SK-N-SH (cell line): Measurements from ENCODE around the gene MRPL53. TPM values are rescaled to one million over a fixed set of nuclear protein-coding genes. Genes with fewer than 3 reads are reported as not detected.
"Not testable (repeated sequence)": the region's sequence is repeated elsewhere in the genome, so short reads cannot be mapped to it uniquely, and the experiment has no call there.

Experiments used
- CTCF ChIA-PET: fragments of 300-600, 350-600 bp; formaldehyde crosslinking; extraction: SDS; loops from one replicate; lab custom pipeline; 2021; lab: Yijun Ruan, JAX
- POLR2A ChIA-PET: fragments of 350-600 bp; sonication (Branson Sonifier 250); formaldehyde crosslinking; extraction: SDS; loops from one replicate; lab custom pipeline; 2020; ENCODE audit warnings: antibody characterized with exemption, inconsistent platforms; lab: Yijun Ruan, JAX
- DNase-seq: peaks from one replicate; pipeline ENCODE4 v3.0.0; 2012
- H2AFZ ChIP-seq: fragments of 200-600 bp; sonication (generic); 2 replicates; pipeline ENCODE4 v1.8.1; 2016; ENCODE audit warnings: antibody characterized with exemption, mild to moderate bottlenecking, low read depth
- H3F3A ChIP-seq: fragments of 200-600 bp; sonication (generic); replicated peaks from 2 replicates; pipeline ENCODE3; 2016; ENCODE audit warnings: antibody characterized with exemption, mild to moderate bottlenecking; ENCODE audit not compliant: insufficient read depth
- H3K27ac ChIP-seq, 2 experiments: fragments of 200-500 bp in 1 of 2; fragments of 200-600 bp in 1 of 2; sonication (Bioruptor generic) in 1 of 2; sonication (generic), shearing (Covaris generic) in 1 of 2; 2 replicates each; pipeline versions ENCODE4 v1.5.1 to v1.6.1; 2014 to 2016; ENCODE audit warnings: low read depth in 2 of 2, inconsistent platforms in 1 of 2, low read length in 1 of 2, mild to moderate bottlenecking in 1 of 2, mixed read lengths in 1 of 2
- H3K27me3 ChIP-seq: fragments of 200-600 bp; sonication (generic), shearing (Covaris generic); 2 replicates; pipeline ENCODE4 v1.6.1; 2016; ENCODE audit warnings: mixed run types; ENCODE audit not compliant: insufficient read depth
- H3K36me3 ChIP-seq, 2 experiments: fragments of 200-500 bp in 1 of 2; fragments of 200-600 bp in 1 of 2; sonication (Bioruptor generic) in 1 of 2; sonication (generic) in 1 of 2; replicated peaks in 1 of 2; 2 replicates each; pipeline versions ENCODE3 to v1.5.1; 2014 to 2016; ENCODE audit warnings: low read length in 1 of 2, mild to moderate bottlenecking in 1 of 2; ENCODE audit not compliant: insufficient read depth in 2 of 2, control insufficient read depth in 1 of 2
- H3K4me1 ChIP-seq, 2 experiments: fragments of 200-500 bp in 1 of 2; fragments of 200-600 bp in 1 of 2; sonication (Bioruptor generic) in 1 of 2; sonication (generic), shearing (Covaris generic) in 1 of 2; 2 replicates each; pipeline versions ENCODE4 v1.5.1 to v1.6.1; 2014 to 2016; ENCODE audit warnings: low read depth in 1 of 2, low read length in 1 of 2, mixed run types in 1 of 2; ENCODE audit not compliant: insufficient read depth in 2 of 2, control insufficient read depth in 1 of 2
- H3K4me2 ChIP-seq: fragments of 200-600 bp; sonication (generic), shearing (Covaris generic); 2 replicates; pipeline ENCODE4 v1.6.1; 2017; ENCODE audit warnings: mixed run types
- H3K4me3 ChIP-seq, 2 experiments: fragments of 200-500 bp in 1 of 2; fragments of 200-600 bp in 1 of 2; sonication (Bioruptor generic) in 1 of 2; sonication (generic), shearing (Covaris generic) in 1 of 2; 2 replicates each; pipeline versions ENCODE4 v1.5.1 to v1.8.1; 2014 to 2016; ENCODE audit warnings: low read depth in 2 of 2, inconsistent platforms in 1 of 2, low read length in 1 of 2, mild to moderate bottlenecking in 1 of 2, mixed read lengths in 1 of 2, moderate library complexity in 1 of 2
- H3K79me2 ChIP-seq: fragments of 200-600 bp; sonication (generic); 2 replicates; pipeline ENCODE4 v1.8.1; 2017; ENCODE audit warnings: mild to moderate bottlenecking; ENCODE audit not compliant: insufficient read depth
- H3K9ac ChIP-seq: fragments of 200-600 bp; sonication (generic); 2 replicates; pipeline ENCODE4 v1.6.1; 2017; ENCODE audit warnings: mixed run types
- H3K9me2 ChIP-seq: fragments of 200-600 bp; sonication (generic); 2 replicates; pipeline ENCODE4 v1.6.1; 2017; ENCODE audit warnings: mixed run types
- H3K9me3 ChIP-seq: fragments of 200-600 bp; sonication (generic); 2 replicates; pipeline ENCODE4 v1.6.1; 2017; ENCODE audit warnings: mixed run types, mild to moderate bottlenecking, moderate library complexity
- H4K20me1 ChIP-seq: fragments of 200-600 bp; sonication (generic); 2 replicates; pipeline ENCODE4 v1.6.1; 2017; ENCODE audit warnings: mild to moderate bottlenecking, mixed run types; ENCODE audit not compliant: insufficient read depth
- CTCF ChIP-seq: fragments of 200-600 bp; sonication (generic); IDR thresholded peaks from 2 replicates; pipeline ENCODE4 v1.6.1; 2017; ENCODE audit warnings: antibody characterized with exemption, mild to moderate bottlenecking, moderate library complexity
- FOSL2 ChIP-seq: IDR thresholded peaks from 2 replicates; pipeline ENCODE4 v1.4.0; 2012; ENCODE audit warnings: low read depth, mild to moderate bottlenecking, moderate library complexity, borderline replicate concordance
- FOXM1 ChIP-seq: IDR thresholded peaks from 2 replicates; pipeline ENCODE4 v1.4.0; 2012; ENCODE audit warnings: low read depth, mild to moderate bottlenecking
- GATA2 ChIP-seq: sonication (generic); formaldehyde crosslinking; IDR thresholded peaks from 2 replicates; pipeline ENCODE4 v1.5.0; 2020; ENCODE audit warnings: mild to moderate bottlenecking, missing genetic modification reagents
- JUND ChIP-seq: IDR thresholded peaks from 2 replicates; pipeline ENCODE4 v1.4.0; 2012
- MAX ChIP-seq: IDR thresholded peaks from 2 replicates; pipeline ENCODE4 v1.4.0; 2012; ENCODE audit warnings: low read depth
- MXI1 ChIP-seq: IDR thresholded peaks from 2 replicates; pipeline ENCODE4 v1.6.1; 2012; ENCODE audit warnings: mild to moderate bottlenecking, low read depth, low read length, improper control_type of control experiment
- TEAD4 ChIP-seq: IDR thresholded peaks from 2 replicates; pipeline ENCODE4 v1.4.0; 2012; ENCODE audit warnings: mild to moderate bottlenecking, borderline replicate concordance; ENCODE audit not compliant: insufficient read depth
- ZBTB33 ChIP-seq: IDR thresholded peaks from 2 replicates; pipeline ENCODE4 v1.4.0; 2012; ENCODE audit warnings: low read depth, borderline replicate concordance
- WGBS: methylation state at CpG from one replicate; pipeline ENCODE4 v1.1.6; 2017; ENCODE audit warnings: low lambda C conversion rate; 5-methylcytosine and 5-hydroxymethylcytosine counted together
- polyA plus RNA-seq, 3 experiments: library from polyadenylated mRNA; depleted of rRNA; stranded (reverse); fragments of >200 nt; gene quantifications; 2 replicates each; pipeline ENCODE4 v1.2.3, GENCODE V29; 2012

Gene MRPL53
- polyA plus RNA-seq, 1 of the 3 experiments (the other 2 are of a cell fraction), result 95.0 TPM

- H2AFZ ChIP-seq, result no peak overlapping the region
- H3K9me2 ChIP-seq, result no peaks in the 10 kb centered on the region
- H3K4me3 ChIP-seq, result no peak overlapping the region
- H4K20me1 ChIP-seq, result no peaks in the 10 kb centered on the region
- H3K9ac ChIP-seq, result no peak overlapping the region
- H3K4me2 ChIP-seq, result no peak overlapping the region
- peaks cover 5 to 22% of the 10 kb centered on the region in 2 experiments; a peak in 1 of 4 replicates for H3K4me1 ChIP-seq
- DNase-seq, result no peak
- ChIA-PET CTCF (interaction anchor here (1.0 to 1.2 kb wide), 2 partner anchors 9 to 125 kb away, joined by 3 to 4 read pairs; no protein-coding TSS in a partner anchor), POLR2A (interaction anchor here (2.1 to 5.9 kb wide), 2 partner anchors 12 to 19 kb away, joined by 8 to 60 read pairs; partner anchors contain the start of gene MRPL53)
- 89% methylated on average over 7 of the region's 20 CpGs for WGBS
- TF ChIP-seq TEAD4 (no peak), GATA2 (CRISPR knock-in tag) (no peak), JUND (no peak), FOXM1 (no peak), ZBTB33 (no peak), FOSL2 (no peak), MXI1 (no peak)
- no peaks in the 10 kb centered on the region for H3K9me3 ChIP-seq
- H3K27ac ChIP-seq, result no peak overlapping the region; a peak in 1 of 4 replicates
- H3K79me2 ChIP-seq, result peaks cover 47% of the 10 kb centered on the region
- no peaks in the 10 kb centered on the region for H3K27me3 ChIP-seq
- H3K36me3 ChIP-seq, result peaks cover 0 to 28% of the 10 kb centered on the region in 2 experiments
- peaks cover 10% of the 10 kb centered on the region for H3F3A ChIP-seq
Observed at GRCh38 chr2:74462054-74462785, 10.3 kb downstream of the MRPL53 start.

- WGBS, result 92% methylated on average over 15 of the region's 27 CpGs
Observed at GRCh38 chr2:74461187-74462053, 11.1 kb downstream of the MRPL53 start.

GRCh38 chr2:74460187-74460586 lies 12.3 kb downstream of the MRPL53 start:
- Histone ChIP-seq H3K36me3 (peaks cover 0 to 33% of the 10 kb centered on the region in 2 experiments), H3K4me2 (0 out of 2 replicates have a peak overlapping the region, but pooled peaks have one; percentile 84), H3K4me1 (peaks cover 14 to 41% of the 10 kb centered on the region in 2 experiments; a peak in 3 of 4 replicates), H3K79me2 (peaks cover 47% of the 10 kb centered on the region), H3K27ac (peak overlapping the region in 1 of 2 experiments; percentile 19; a peak in 1 of 4 replicates)
- DNase-seq, H4K20me1 ChIP-seq, H3K9ac ChIP-seq, H3F3A ChIP-seq, H3K27me3 ChIP-seq, H3K9me2 ChIP-seq, H3K9me3 ChIP-seq, H3K4me3 ChIP-seq, H2AFZ ChIP-seq: not testable (repeated sequence)
- 82% methylated on average over 5 of the region's 10 CpGs for WGBS
- POLR2A ChIA-PET, result interaction anchor here (0.6 to 5.9 kb wide), 5 partner anchors 14 to 113 kb away, joined by 3 to 60 read pairs (median 8); partner anchors contain the start of genes C2orf81, MRPL53 and WDR54
- CTCF ChIA-PET, result interaction anchor here (1.1 kb wide), 1 partner anchor 128 kb away, joined by 3 read pairs; no protein-coding TSS in a partner anchor

More at GRCh38 chr2:74461187-74462053, 11.1 kb downstream of the MRPL53 start:
- H4K20me1 ChIP-seq, result no peaks in the 10 kb centered on the region
- no peak overlapping the region for H2AFZ ChIP-seq
- peak; percentile 41 for DNase-seq
- H3K9me2 ChIP-seq, result no peaks in the 10 kb centered on the region
- POLR2A ChIA-PET, result interaction anchor here (2.1 to 5.9 kb wide), 2 partner anchors 13 to 20 kb away, joined by 8 to 60 read pairs; partner anchors contain the start of gene MRPL53
- H3K4me2 ChIP-seq, result no peak overlapping the region
- peaks cover 6% of the 10 kb centered on the region for H3F3A ChIP-seq
- H3K9ac ChIP-seq, result no peak overlapping the region
- CTCF ChIA-PET, result interaction anchor here (1.1 to 1.2 kb wide), 2 partner anchors 8 to 127 kb away, joined by 3 to 4 read pairs; no protein-coding TSS in a partner anchor
- no peaks in the 10 kb centered on the region for H3K27me3 ChIP-seq
- peaks cover 5 to 30% of the 10 kb centered on the region in 2 experiments; a peak in 2 of 4 replicates for H3K4me1 ChIP-seq
- H3K9me3 ChIP-seq, result no peaks in the 10 kb centered on the region
- peaks cover 49% of the 10 kb centered on the region for H3K79me2 ChIP-seq
- H3K27ac ChIP-seq, result no peak overlapping the region; a peak in 1 of 4 replicates
- no peak overlapping the region for H3K4me3 ChIP-seq
- TF ChIP-seq MAX (no peak), CTCF (peak; percentile 37)
- peaks cover 0 to 28% of the 10 kb centered on the region in 2 experiments for H3K36me3 ChIP-seq
